AG04450 (cell line): ENCODE data around the gene KCNMB1. TPM values are rescaled to one million over a fixed set of nuclear protein-coding genes. Genes with fewer than 3 reads are reported as not detected.

Experiments
- CTCF ChIA-PET: fragments of 300-600, 350-600 bp; formaldehyde crosslinking; extraction: SDS; loops from one replicate; lab custom pipeline; 2022; ENCODE audit warnings: antibody characterized with exemption, inconsistent platforms; lab: Charles Lee
- POLR2A ChIA-PET: fragments of 350-600 bp; formaldehyde crosslinking; extraction: SDS; loops from one replicate; lab custom pipeline; 2021; ENCODE audit warnings: antibody characterized with exemption, inconsistent platforms; lab: Yijun Ruan, JAX
- DNase-seq: peaks from one replicate; pipeline ENCODE4 v3.0.0-alpha.2; 2011; ENCODE audit warnings: low read depth, low spot score
- H3K27ac ChIP-seq: one replicate; pipeline ENCODE4 v1.5.1; 2012; ENCODE audit warnings: low read depth, low read length, control low read depth
- H3K27me3 ChIP-seq: one replicate; pipeline ENCODE4 v1.6.0; 2012; ENCODE audit warnings: low read length; ENCODE audit not compliant: control insufficient read depth, insufficient read depth
- H3K4me3 ChIP-seq: 2 replicates; pipeline ENCODE4 v1.5.1; 2011; ENCODE audit warnings: mild to moderate bottlenecking, low read depth, low read length, control low read depth
- H3K9me3 ChIP-seq: 2 replicates; pipeline ENCODE4 v1.5.1; 2012; ENCODE audit warnings: low read length; ENCODE audit not compliant: control insufficient read depth, insufficient read depth
- CTCF ChIP-seq: IDR thresholded peaks from 2 replicates; pipeline ENCODE4 v1.5.1; 2011; ENCODE audit warnings: low read depth, low read length, control low read depth, inconsistent platforms
- polyA plus RNA-seq: library from polyadenylated mRNA; depleted of rRNA; stranded (reverse); fragments of >200 nt; gene quantifications from 2 replicates; pipeline ENCODE4 v1.2.3, GENCODE V29; 2011

Gene KCNMB1
- polyA plus RNA-seq, 1 experiment: not detected

GRCh38 chr5:170338933-170339779 is 50.0 kb downstream of the KCNMB1 start:
- no peak overlapping the region for H3K4me3 ChIP-seq
- no peaks in the 10 kb centered on the region for H3K27me3 ChIP-seq
- TF ChIP-seq CTCF: no peak
- no peaks in the 10 kb centered on the region for H3K9me3 ChIP-seq
- H3K27ac ChIP-seq: no peak overlapping the region
- CTCF ChIA-PET: no interaction called here
- POLR2A ChIA-PET: no interaction called here
- no peak for DNase-seq

- POLR2A ChIA-PET: no interaction called here
- DNase-seq: no peak
- Histone ChIP-seq H3K27me3 (no peaks in the 10 kb centered on the region), H3K9me3 (no peaks in the 10 kb centered on the region), H3K27ac (no peak overlapping the region), H3K4me3 (no peak overlapping the region)
- no peak for TF ChIP-seq CTCF
- CTCF ChIA-PET: no interaction called here
Observed at GRCh38 chr5:170338291-170338690, 50.9 kb downstream of the KCNMB1 start.

GRCh38 chr5:170337045-170337733 is 52.0 kb downstream of the KCNMB1 start:
- TF ChIP-seq CTCF: no peak
- POLR2A ChIA-PET: no interaction called here
- Histone ChIP-seq H3K4me3 (no peak overlapping the region), H3K27ac (no peak overlapping the region), H3K9me3 (no peaks in the 10 kb centered on the region), H3K27me3 (no peaks in the 10 kb centered on the region)
- CTCF ChIA-PET: no interaction called here
- DNase-seq: no peak

GRCh38 chr5:170336065-170336464 is 53.1 kb downstream of the KCNMB1 start:
- ChIA-PET CTCF (no interaction called here), POLR2A (no interaction called here)
- TF ChIP-seq CTCF: no peak

GRCh38 chr5:170334626-170335025 is 54.5 kb downstream of the KCNMB1 start:
- no peak overlapping the region for H3K4me3 ChIP-seq
- no peak for DNase-seq
- H3K9me3 ChIP-seq: no peaks in the 10 kb centered on the region
- ChIA-PET POLR2A (no interaction called here), CTCF (no interaction called here)
- no peaks in the 10 kb centered on the region for H3K27me3 ChIP-seq
- TF ChIP-seq CTCF: no peak
- H3K27ac ChIP-seq: no peak overlapping the region

More at GRCh38 chr5:170336065-170336464, 53.1 kb downstream of the KCNMB1 start:
- H3K9me3 ChIP-seq: no peaks in the 10 kb centered on the region
- no peak for DNase-seq
- no peak overlapping the region for H3K4me3 ChIP-seq
- H3K27ac ChIP-seq: no peak overlapping the region
- H3K27me3 ChIP-seq: no peaks in the 10 kb centered on the region
